H9 (cell line): ENCODE measurements around the gene DEDD2. TPM values are rescaled to one million over a fixed set of nuclear protein-coding genes. Genes with fewer than 3 reads are reported as not detected.

Experiments
- DNase-seq: peaks from one replicate; pipeline ENCODE4 v3.0.0-alpha.2; 2017
- H2AFZ ChIP-seq: one replicate; pipeline ENCODE4 v1.6.1; 2013; ENCODE audit warnings: mild to moderate bottlenecking, low read length, control low read depth, moderate library complexity
- H2AK5ac ChIP-seq: 2 replicates; pipeline ENCODE4 v1.6.1; 2013; ENCODE audit warnings: low read length, control low read depth, mixed read lengths; ENCODE audit not compliant: insufficient read length
- H2BK120ac ChIP-seq: one replicate; pipeline ENCODE4 v1.6.1; 2013; ENCODE audit warnings: low read depth, mild to moderate bottlenecking, low read length, control low read depth, inconsistent platforms; ENCODE audit not compliant: poor library complexity, severe bottlenecking
- H2BK12ac ChIP-seq: 2 replicates; pipeline ENCODE4 v1.6.1; 2013; ENCODE audit warnings: low read length, control low read depth, mixed read lengths, low read depth; ENCODE audit not compliant: insufficient read length
- H2BK15ac ChIP-seq: 2 replicates; pipeline ENCODE4 v1.6.1; 2013; ENCODE audit warnings: low read depth, low read length, control low read depth
- H2BK20ac ChIP-seq: one replicate; pipeline ENCODE4 v1.6.1; 2013; ENCODE audit warnings: low read depth, mild to moderate bottlenecking, low read length, control low read depth, inconsistent platforms; ENCODE audit not compliant: poor library complexity, severe bottlenecking
- H2BK5ac ChIP-seq: 2 replicates; pipeline ENCODE4 v1.6.1; 2013; ENCODE audit warnings: low read length, control low read depth, mixed read lengths; ENCODE audit not compliant: insufficient read length
- H3K14ac ChIP-seq: 2 replicates; pipeline ENCODE4 v1.6.1; 2013; ENCODE audit warnings: low read length, control low read depth; ENCODE audit not compliant: insufficient read depth
- H3K18ac ChIP-seq: 2 replicates; pipeline ENCODE4 v1.6.1; 2013; ENCODE audit warnings: low read depth, mild to moderate bottlenecking, mixed read lengths, low read length, control low read depth; ENCODE audit not compliant: insufficient read length
- H3K23ac ChIP-seq: 2 replicates; pipeline ENCODE4 v1.6.1; 2013; ENCODE audit warnings: low read length, control low read depth, mixed read lengths, low read depth; ENCODE audit not compliant: insufficient read length
- H3K23me2 ChIP-seq: 2 replicates; pipeline ENCODE4 v1.6.1; 2013; ENCODE audit warnings: low read depth, mild to moderate bottlenecking, mixed read lengths, low read length, control low read depth; ENCODE audit not compliant: insufficient read length, poor library complexity, severe bottlenecking
- H3K27ac ChIP-seq: 2 replicates; pipeline ENCODE4 v1.5.1; 2013; ENCODE audit warnings: low read length, control low read depth, mixed read lengths, low read depth; ENCODE audit not compliant: insufficient read length
- H3K27me3 ChIP-seq: 2 replicates; pipeline ENCODE4 v1.6.1; 2013; ENCODE audit warnings: low read length, control low read depth, inconsistent platforms; ENCODE audit not compliant: insufficient read depth
- H3K4ac ChIP-seq: 2 replicates; pipeline ENCODE4 v1.6.1; 2013; ENCODE audit warnings: low read depth, mild to moderate bottlenecking, control low read depth, inconsistent platforms, low read length, moderate library complexity
- H3K4me1 ChIP-seq: 2 replicates; pipeline ENCODE4 v1.6.1; 2013; ENCODE audit warnings: low read length, control low read depth, inconsistent platforms; ENCODE audit not compliant: insufficient read depth
- H3K4me2 ChIP-seq: 2 replicates; pipeline ENCODE4 v1.6.1; 2013; ENCODE audit warnings: low read length, control low read depth, mixed read lengths; ENCODE audit not compliant: insufficient read length, insufficient read depth
- H3K56ac ChIP-seq: 2 replicates; pipeline ENCODE4 v1.6.1; 2013; ENCODE audit warnings: low read depth, mild to moderate bottlenecking, mixed read lengths, low read length, control low read depth; ENCODE audit not compliant: insufficient read length
- H3K79me1 ChIP-seq: 2 replicates; pipeline ENCODE4 v1.6.1; 2013; ENCODE audit warnings: low read depth, mild to moderate bottlenecking, moderate library complexity, low read length, control low read depth, inconsistent platforms; ENCODE audit not compliant: insufficient read depth, poor library complexity, severe bottlenecking
- H3K79me2 ChIP-seq: 2 replicates; pipeline ENCODE4 v1.6.1; 2013; ENCODE audit warnings: low read length, control low read depth, inconsistent platforms; ENCODE audit not compliant: insufficient read depth
- H3K9ac ChIP-seq: 2 replicates; pipeline ENCODE4 v1.6.1; 2013; ENCODE audit warnings: low read length, control low read depth, mixed read lengths; ENCODE audit not compliant: insufficient read length; ENCODE audit errors: extremely low read depth
- H3K9me3 ChIP-seq: one replicate; pipeline ENCODE4 v1.6.1; 2013; ENCODE audit warnings: low read depth, low read length, inconsistent platforms; ENCODE audit not compliant: control insufficient read depth
- H3T11ph ChIP-seq: one replicate; pipeline ENCODE4 v1.6.1; 2013; ENCODE audit warnings: mild to moderate bottlenecking, low read length, control low read depth, inconsistent platforms
- H4K20me1 ChIP-seq: one replicate; pipeline ENCODE4 v1.6.1; 2013; ENCODE audit not compliant: control insufficient read depth, insufficient read length, insufficient read depth
- H4K5ac ChIP-seq: 2 replicates; pipeline ENCODE4 v1.6.1; 2013; ENCODE audit warnings: low read depth, mild to moderate bottlenecking, mixed read lengths, low read length, control low read depth; ENCODE audit not compliant: insufficient read length
- H4K8ac ChIP-seq: replicated peaks from 2 replicates; pipeline ENCODE4 v1.6.1; 2013; ENCODE audit warnings: low read length, control low read depth, mixed read lengths, low read depth; ENCODE audit not compliant: insufficient read length
- H4K91ac ChIP-seq: 2 replicates; pipeline ENCODE4 v1.6.1; 2013; ENCODE audit warnings: low read depth, mild to moderate bottlenecking, moderate library complexity, mixed read lengths, low read length, control low read depth; ENCODE audit not compliant: insufficient read length
- H3K27ac Mint-ChIP-seq, 3 experiments: 2 replicates in 2 of 3; 3 replicates in 1 of 3; pipeline ENCODE4 v1.8.0; 2020 to 2021; ENCODE audit warnings: mixed read lengths in 3 of 3, mild to moderate bottlenecking in 1 of 3, moderate library complexity in 1 of 3
- H3K27me3 Mint-ChIP-seq: 2 replicates; pipeline ENCODE4 v1.8.0; 2021; ENCODE audit warnings: low read depth, mild to moderate bottlenecking, moderate library complexity, mixed read lengths
- H3K36me3 Mint-ChIP-seq, 3 experiments: 2 replicates in 2 of 3; 3 replicates in 1 of 3; pipeline ENCODE4 v1.8.0; 2020 to 2021; ENCODE audit warnings: low read depth in 3 of 3, mixed read lengths in 3 of 3; ENCODE audit not compliant: insufficient read depth in 1 of 3
- H3K4me1 Mint-ChIP-seq, 2 experiments: 2 replicates each; pipeline ENCODE4 v1.8.0; 2020; ENCODE audit warnings: mixed read lengths in 2 of 2
- H3K4me3 Mint-ChIP-seq, 2 experiments: 2 replicates in 1 of 2; 3 replicates in 1 of 2; pipeline ENCODE4 v1.8.0; 2020 to 2021; ENCODE audit warnings: mild to moderate bottlenecking in 2 of 2, mixed read lengths in 2 of 2, moderate library complexity in 1 of 2
- H3K9me3 Mint-ChIP-seq, 2 experiments: 2 replicates in 1 of 2; 3 replicates in 1 of 2; pipeline ENCODE4 v1.8.0; 2020; ENCODE audit warnings: mild to moderate bottlenecking in 2 of 2, mixed read lengths in 2 of 2, moderate library complexity in 1 of 2
- WGBS: extraction: QIAGEN DNeasy Blood & Tissue Kit; methylation state at CpG from one replicate; pipeline ENCODE4 v1.1.7; 2013; ENCODE audit warnings: missing lambda C conversion rate, low lambda C conversion rate, mixed read lengths; ENCODE audit not compliant: insufficient read length; ENCODE audit errors: extremely low coverage; 5-methylcytosine and 5-hydroxymethylcytosine counted together
- total RNA-seq: library from RNA; stranded (reverse); gene quantifications from 2 replicates; pipeline ENCODE4 v1.2.1, GENCODE V29; 2021
- TF ChIP-seq, protein P1 (sequence below): fragments of 200-600 bp; sonication (generic); conservative IDR thresholded peaks from 3 replicates; pipeline ENCODE4 v1.8.0; 2021; ENCODE audit warnings: antibody characterized with exemption, mild to moderate bottlenecking

The DEDD2 gene
- total RNA-seq, 1 experiment from 2014 or later: 32.3 TPM

DNA sequence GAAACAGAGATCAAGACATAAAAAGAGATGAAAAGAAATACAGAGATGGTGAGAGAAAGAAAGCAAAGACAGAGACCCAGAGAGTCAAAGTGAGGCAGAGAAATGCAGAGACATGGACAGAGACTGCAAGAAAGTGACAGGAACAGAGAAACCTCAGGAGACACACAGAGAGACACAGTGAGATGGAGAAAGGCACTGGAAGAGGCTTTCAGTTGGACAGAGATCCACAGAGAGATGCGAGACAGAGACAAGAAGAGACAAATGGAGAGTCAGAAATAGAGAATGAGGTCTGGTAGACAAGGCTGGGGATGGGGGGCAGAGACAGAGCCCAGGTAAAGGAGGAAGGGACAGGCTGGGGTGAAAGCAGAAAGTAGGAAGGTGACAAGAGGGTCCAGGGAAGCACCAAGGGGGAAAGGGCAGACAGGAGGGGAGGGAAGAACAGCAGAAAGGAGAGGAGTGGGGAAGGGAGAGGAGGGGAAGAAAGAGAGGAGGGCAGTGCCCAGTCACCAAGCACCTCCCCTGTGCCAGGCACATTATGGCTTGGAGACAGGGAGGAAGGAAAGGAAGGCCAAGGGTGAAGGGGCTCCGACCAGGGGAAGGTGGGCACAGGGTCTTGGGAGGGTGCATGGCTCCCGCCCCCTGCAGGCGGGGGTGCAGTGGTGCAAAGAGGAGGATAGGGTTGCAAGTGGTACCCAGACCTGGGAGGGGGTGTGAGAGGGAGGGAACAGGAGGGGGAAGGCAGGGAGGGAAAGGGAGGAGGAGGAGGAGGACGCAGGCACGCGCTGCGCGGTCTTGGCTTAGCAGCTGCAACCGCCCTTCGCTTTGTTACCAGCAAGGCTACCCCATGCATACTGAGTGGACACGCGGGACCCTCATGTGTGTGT lies 38.4 kb downstream of the DEDD2 start:
- H3K27ac ChIP-seq: no peak overlapping the region
- no peak overlapping the region for H2AK5ac ChIP-seq
- H3K23me2 ChIP-seq: peaks cover 14% of the 10 kb centered on the region
- no peak overlapping the region for H2BK20ac ChIP-seq
- DNase-seq: peak; percentile 71
- H3K4me3 Mint-ChIP-seq: no peak overlapping the region
- H3K36me3 Mint-ChIP-seq: no peaks in the 10 kb centered on the region
- H3K27me3 ChIP-seq: peaks cover 42% of the 10 kb centered on the region
- no peak overlapping the region for H4K8ac ChIP-seq
- H3K79me2 ChIP-seq: no peaks in the 10 kb centered on the region
- H3K18ac ChIP-seq: no peak overlapping the region
- no peak overlapping the region for H4K5ac ChIP-seq
- H2BK5ac ChIP-seq: no peak overlapping the region
- no peak overlapping the region for H4K91ac ChIP-seq
- WGBS: no CpG with 5 or more reads among the region's 13 CpGs
- H3K14ac ChIP-seq: no peak overlapping the region
- TF ChIP-seq, protein P1, sequence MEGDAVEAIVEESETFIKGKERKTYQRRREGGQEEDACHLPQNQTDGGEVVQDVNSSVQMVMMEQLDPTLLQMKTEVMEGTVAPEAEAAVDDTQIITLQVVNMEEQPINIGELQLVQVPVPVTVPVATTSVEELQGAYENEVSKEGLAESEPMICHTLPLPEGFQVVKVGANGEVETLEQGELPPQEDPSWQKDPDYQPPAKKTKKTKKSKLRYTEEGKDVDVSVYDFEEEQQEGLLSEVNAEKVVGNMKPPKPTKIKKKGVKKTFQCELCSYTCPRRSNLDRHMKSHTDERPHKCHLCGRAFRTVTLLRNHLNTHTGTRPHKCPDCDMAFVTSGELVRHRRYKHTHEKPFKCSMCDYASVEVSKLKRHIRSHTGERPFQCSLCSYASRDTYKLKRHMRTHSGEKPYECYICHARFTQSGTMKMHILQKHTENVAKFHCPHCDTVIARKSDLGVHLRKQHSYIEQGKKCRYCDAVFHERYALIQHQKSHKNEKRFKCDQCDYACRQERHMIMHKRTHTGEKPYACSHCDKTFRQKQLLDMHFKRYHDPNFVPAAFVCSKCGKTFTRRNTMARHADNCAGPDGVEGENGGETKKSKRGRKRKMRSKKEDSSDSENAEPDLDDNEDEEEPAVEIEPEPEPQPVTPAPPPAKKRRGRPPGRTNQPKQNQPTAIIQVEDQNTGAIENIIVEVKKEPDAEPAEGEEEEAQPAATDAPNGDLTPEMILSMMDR: peak; percentile 70
- H2BK12ac ChIP-seq: no peak overlapping the region
- peaks cover 39% of the 10 kb centered on the region for H3K27me3 Mint-ChIP-seq
- H3T11ph ChIP-seq: no peak overlapping the region
- no peaks in the 10 kb centered on the region for H4K20me1 ChIP-seq
- no peak overlapping the region for H3K4me2 ChIP-seq
- H3K4me1 Mint-ChIP-seq: peaks cover 11 to 29% of the 10 kb centered on the region in 2 experiments
- H3K27ac Mint-ChIP-seq: no peak overlapping the region
- H3K4ac ChIP-seq: no peak overlapping the region
- no peak overlapping the region for H2BK120ac ChIP-seq
- H3K4me1 ChIP-seq: no peaks in the 10 kb centered on the region
- no peak overlapping the region for H2BK15ac ChIP-seq
- H3K23ac ChIP-seq: no peak overlapping the region
- no peaks in the 10 kb centered on the region for H3K79me1 ChIP-seq
- no peak overlapping the region for H3K56ac ChIP-seq
- H3K9me3 ChIP-seq: no peaks in the 10 kb centered on the region
- H2AFZ ChIP-seq: no peak overlapping the region
- H3K9me3 Mint-ChIP-seq: no peaks in the 10 kb centered on the region
- H3K9ac ChIP-seq: no peak overlapping the region
